ENCODE measurements around the gene FRMPD1.

GRCh38 chr9:37707748-37708147 is 57.0 kb downstream of the FRMPD1 start:
- no peak for TF ChIP-seq POLR2A (IDR thresholded peaks at IDR 0.05)
- TF ChIP-seq, protein P1, sequence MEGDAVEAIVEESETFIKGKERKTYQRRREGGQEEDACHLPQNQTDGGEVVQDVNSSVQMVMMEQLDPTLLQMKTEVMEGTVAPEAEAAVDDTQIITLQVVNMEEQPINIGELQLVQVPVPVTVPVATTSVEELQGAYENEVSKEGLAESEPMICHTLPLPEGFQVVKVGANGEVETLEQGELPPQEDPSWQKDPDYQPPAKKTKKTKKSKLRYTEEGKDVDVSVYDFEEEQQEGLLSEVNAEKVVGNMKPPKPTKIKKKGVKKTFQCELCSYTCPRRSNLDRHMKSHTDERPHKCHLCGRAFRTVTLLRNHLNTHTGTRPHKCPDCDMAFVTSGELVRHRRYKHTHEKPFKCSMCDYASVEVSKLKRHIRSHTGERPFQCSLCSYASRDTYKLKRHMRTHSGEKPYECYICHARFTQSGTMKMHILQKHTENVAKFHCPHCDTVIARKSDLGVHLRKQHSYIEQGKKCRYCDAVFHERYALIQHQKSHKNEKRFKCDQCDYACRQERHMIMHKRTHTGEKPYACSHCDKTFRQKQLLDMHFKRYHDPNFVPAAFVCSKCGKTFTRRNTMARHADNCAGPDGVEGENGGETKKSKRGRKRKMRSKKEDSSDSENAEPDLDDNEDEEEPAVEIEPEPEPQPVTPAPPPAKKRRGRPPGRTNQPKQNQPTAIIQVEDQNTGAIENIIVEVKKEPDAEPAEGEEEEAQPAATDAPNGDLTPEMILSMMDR (IDR thresholded peaks at IDR 0.05) = no peak
